Measurements from ENCODE around the gene RIN1. TPM values are rescaled to one million over a fixed set of nuclear protein-coding genes. Genes with fewer than 3 reads are reported as not detected.
"Not testable (repeated sequence)": the region's sequence is repeated elsewhere in the genome, so short reads cannot be mapped to it uniquely, and the experiment has no call there.

The RIN1 gene
- total RNA-seq, 1 experiment from 2014 or later, result 1.2 TPM

DNA sequence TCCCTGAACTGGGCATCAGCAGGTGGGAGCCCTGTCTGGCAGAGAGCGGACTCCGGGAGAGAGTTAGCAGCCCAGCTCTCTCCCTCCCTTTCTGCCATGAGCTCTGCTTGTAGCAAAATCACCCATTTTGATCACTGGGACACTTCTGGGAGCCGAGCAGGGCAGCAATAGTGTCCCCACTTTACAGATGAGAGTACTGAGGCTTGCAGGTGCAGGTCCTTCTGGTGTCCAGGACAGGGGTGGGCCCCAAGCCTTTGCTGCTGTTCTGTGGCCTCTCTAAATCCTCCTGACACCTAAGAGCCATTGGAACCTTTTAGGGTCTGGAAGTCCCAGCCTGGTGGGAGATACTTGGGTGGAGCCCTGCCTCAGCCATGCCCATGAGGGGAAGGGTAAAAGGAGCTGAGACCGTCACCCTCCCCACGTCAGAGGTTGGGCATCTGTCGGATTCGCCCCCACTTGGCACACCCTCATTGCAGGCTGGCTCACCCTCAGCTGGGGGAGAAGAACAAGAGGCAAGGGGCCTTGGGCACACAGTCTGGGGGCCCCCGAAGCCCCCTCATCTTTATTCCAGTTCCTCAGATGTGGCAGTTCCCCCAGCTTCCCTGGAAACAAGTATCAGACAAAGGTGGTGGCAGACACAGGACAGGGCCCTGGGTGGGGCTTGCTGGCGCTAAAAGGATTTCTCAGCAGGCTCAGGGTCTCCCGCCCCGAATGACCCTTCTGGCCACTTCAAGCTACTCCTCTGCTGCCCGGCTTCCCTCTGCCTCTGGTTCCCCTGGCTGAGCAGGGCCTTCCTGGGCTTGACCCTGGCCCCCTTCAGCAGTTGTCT lies 4.5 kb downstream of the RIN1 start:
- Histone ChIP-seq H3K27ac (no peak overlapping the region), H3K36me3 (no peaks in the 10 kb centered on the region), H3K4me1 (peaks cover 10% of the 10 kb centered on the region), H3K27me3 (no peaks in the 10 kb centered on the region), H3K4me3 (no peak overlapping the region), H3K9me3 (replicated peaks) (no peaks in the 10 kb centered on the region)
- no peak for DNase-seq

DNA sequence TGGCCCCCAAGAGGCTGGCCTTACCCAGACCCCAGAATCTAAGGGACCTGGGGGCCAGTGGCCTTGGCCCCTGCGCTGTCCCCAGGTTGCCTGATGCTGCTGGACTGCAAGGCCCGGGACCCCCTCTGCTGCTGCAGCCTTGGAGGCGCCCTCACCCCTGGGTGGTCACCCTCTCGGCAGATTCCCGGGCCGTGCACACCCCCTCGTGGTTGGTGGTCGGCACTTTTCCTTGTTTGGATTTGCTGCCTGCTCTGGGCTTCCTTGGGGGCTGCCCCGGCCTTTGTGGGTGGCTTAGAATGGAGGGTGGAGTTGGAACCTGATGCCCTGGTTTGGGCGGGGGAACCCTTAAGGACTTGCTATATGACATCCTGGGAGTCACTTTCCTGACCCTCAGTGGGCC lies 5.3 kb downstream of the RIN1 start:
- DNase-seq, result peak in 1 of 2 experiments; percentile 26
- Histone ChIP-seq H3K36me3 (no peaks in the 10 kb centered on the region), H3K27ac (no peak overlapping the region)

DNA sequence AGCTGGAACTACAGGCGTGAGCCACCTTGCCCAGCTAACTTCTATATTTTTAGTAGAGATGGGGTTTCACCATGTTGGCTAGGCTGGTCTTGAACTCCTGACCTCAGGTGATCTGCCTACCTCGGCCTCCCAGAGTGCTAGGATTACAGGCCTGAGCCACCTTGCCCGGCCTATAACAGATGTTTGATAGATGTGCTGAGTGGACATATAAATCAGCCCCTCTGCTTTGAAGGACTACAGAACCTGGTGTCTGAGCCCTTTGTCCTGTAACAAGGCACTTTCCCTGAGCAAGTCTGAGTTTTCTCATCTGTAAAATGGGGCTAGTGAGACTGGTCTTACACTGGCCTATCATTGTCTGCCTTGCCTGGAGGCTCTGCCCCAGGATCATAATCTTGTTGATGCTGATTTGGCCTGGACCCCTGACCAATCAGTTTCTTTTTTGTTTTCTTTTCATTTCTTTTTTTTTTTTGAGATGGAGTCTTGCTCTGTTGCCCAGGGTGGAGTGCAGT lies 7.0 kb downstream of the RIN1 start:
- no peak overlapping the region for H3K27ac ChIP-seq
- H3K9me3 ChIP-seq (replicated peaks), result no peaks in the 10 kb centered on the region
- peaks cover 7% of the 10 kb centered on the region; the same call in 1 of the 2 replicates for H3K4me1 ChIP-seq
- no peak overlapping the region for H3K4me3 ChIP-seq
- no peaks in the 10 kb centered on the region for H3K36me3 ChIP-seq
- no peaks in the 10 kb centered on the region for H3K27me3 ChIP-seq
- DNase-seq, result no peak

More for the DNA sequence above, 5.3 kb downstream of the RIN1 start:
- Histone ChIP-seq H3K27me3 (no peaks in the 10 kb centered on the region), H3K4me3 (no peak overlapping the region), H3K9me3 (replicated peaks) (no peaks in the 10 kb centered on the region), H3K4me1 (peaks cover 7% of the 10 kb centered on the region; the same call in 1 of the 2 replicates)

DNA sequence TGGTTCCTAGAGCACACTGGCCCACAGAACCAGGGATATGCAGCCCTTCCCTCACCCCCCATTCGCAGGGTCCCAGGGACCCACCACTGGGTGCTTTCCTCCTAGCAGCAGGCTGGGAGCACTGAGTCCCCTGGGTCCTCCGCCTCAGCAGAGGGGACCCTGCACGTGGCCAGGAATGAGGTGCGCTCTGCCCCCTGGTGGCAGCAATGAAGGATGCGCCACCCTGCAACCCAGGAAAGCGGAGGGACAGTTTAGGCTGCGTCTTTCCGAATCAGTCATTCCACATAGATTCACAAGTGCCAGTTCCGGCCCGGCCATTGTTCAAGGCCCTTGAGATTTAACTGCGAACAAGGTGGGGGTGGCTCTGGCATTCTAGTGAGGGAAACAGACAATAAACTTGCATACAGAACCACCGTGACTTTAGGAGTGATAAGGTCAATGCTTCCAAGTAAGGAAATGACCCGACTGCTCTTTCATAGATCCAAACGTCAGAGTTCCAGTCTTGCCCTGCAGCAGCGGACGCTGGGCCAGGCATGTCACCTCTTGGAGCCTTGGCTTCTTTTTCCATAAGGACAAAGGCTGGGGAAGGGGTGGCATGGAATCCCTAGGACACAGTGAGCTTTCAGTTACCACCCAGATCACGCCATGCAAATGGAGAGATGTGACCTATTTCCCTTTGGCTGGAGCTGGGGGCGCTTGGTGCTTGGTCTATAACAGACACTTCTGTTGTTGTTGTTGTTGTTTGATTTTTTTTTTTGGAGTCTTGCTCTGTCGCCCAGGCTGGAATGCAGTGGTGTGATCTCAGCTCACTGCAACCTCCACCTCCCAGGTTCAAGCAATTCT lies 7.7 kb downstream of the RIN1 start:
- Histone ChIP-seq H3K9me3 (replicated peaks) (no peaks in the 10 kb centered on the region), H3K36me3 (no peaks in the 10 kb centered on the region), H3K4me1 (peaks cover 7% of the 10 kb centered on the region; the same call in 1 of the 2 replicates), H3K4me3 (no peak overlapping the region), H3K27ac (no peak overlapping the region), H3K27me3 (no peaks in the 10 kb centered on the region)
- DNase-seq, result peak; percentile 70 to 81

DNA sequence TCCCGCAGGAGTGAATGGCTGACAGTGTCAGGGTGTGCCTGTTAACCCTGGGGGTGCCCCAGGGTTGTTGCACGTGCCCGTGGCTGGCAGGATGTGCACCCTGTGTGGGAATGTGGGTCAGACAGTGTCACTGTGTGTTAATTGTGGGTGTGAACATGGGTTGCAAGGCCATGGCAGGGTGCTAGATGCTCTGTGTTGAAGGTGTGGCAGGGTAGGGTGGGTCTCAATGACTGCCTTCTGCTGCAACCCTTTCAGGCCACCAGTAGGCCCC lies 8.3 kb downstream of the RIN1 start:
- no peak for DNase-seq
- H3K27ac ChIP-seq, result no peak overlapping the region
- peaks cover 7% of the 10 kb centered on the region; the same call in 1 of the 2 replicates for H3K4me1 ChIP-seq
- no peaks in the 10 kb centered on the region for H3K36me3 ChIP-seq
- H3K9me3 ChIP-seq (replicated peaks), result no peaks in the 10 kb centered on the region
- H3K27me3 ChIP-seq, result no peaks in the 10 kb centered on the region
- no peak overlapping the region for H3K4me3 ChIP-seq

DNA sequence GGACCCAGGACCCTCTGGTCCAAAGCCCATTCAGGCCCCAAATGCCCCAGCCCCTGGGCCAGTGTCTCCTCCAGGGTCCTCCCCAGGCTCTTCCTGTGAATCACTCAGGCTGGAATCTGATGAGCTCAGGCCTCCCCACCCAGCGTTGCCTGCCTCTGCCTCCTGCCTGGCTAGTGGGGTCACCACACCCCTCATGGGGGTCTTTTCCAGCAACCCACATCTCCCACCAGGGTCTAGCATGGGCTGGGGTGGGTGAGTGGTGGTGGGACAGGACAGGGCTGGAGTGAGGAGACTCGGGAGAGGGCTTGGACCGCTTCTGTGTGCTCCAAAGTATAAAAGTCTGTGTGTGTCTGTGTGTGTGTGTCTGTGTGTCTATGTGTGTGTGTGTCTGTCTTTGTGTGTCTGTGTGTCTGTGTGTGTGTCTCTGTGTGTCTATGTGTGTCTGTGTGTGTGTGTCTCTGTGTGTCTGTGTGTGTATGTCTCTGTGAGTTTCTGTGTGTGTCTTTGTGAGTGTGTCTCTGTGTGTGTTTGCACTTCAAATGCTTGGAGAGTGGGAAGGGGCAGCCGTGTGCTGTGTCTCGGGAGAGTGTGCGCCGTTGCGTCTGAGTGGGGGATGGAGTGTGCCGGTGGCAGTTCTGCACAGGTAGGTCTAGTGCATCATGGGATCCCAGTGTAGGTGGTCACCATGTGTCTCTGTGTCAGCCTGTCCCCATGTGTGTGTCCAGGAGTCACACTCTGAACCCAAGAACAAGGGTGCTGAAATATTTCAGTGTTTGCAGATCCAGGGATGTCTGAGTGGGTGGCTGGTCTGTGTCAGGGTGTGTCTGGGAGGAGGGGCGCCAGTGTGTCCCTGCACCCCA lies 8.8 kb downstream of the RIN1 start:
- Histone ChIP-seq H3K4me1 (peaks cover 7% of the 10 kb centered on the region; the same call in 1 of the 2 replicates), H3K27ac (no peak overlapping the region; the same call in 1 of the 2 replicates), H3K27me3 (no peaks in the 10 kb centered on the region), H3K36me3 (no peaks in the 10 kb centered on the region), H3K9me3 (replicated peaks) (no peaks in the 10 kb centered on the region), H3K4me3 (no peak overlapping the region)
- DNase-seq, result no peak

DNA sequence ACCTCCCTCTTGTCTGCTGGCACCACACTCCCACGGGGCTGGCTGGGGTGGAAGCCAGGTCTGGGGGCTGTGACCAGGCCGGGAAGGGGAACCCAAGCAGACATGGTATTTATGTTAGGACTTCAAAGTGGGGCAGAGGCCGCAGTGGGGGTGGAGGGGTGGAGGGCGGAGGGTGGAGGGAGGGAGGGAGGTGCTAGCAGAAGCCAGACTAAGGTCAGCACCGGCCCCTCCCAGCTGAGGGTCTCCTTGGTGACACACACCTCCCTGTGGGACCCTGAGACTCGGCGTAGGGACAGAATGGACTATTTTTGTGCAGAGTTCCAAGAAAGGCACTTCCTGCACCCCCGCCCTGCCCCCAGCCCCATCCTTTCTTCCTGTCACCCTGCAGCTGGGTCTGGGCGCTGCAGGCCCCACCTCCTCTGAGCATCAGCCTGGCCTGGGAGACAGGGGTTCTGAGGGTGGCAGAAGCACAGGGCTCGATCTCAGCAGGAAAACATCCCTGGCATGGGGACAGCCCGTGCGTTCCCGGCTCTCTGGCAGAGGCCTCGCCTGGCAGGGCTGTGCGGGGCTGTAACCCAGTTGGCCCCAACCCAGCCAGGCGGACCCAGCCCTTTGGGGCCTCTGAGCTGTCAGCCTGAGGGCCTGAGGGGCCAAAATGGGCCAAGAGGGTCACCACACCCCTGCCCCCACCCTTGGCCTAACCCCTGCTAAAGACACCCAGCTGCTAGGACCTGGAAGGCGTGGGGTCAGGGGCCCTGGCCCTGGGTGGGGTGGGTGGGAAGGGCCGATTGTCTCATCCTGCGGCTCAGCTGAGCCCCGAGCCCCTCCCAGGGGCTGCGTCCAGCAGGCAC lies 9.7 kb downstream of the RIN1 start:
- no peak overlapping the region; the same call in 1 of the 2 replicates for H3K27ac ChIP-seq
- H3K27me3 ChIP-seq, result no peaks in the 10 kb centered on the region
- no peaks in the 10 kb centered on the region for H3K36me3 ChIP-seq
- H3K4me3 ChIP-seq, result no peak overlapping the region
- DNase-seq, result no peak
- peaks cover 7% of the 10 kb centered on the region; the same call in 1 of the 2 replicates for H3K4me1 ChIP-seq
- H3K9me3 ChIP-seq (replicated peaks), result no peaks in the 10 kb centered on the region

DNA sequence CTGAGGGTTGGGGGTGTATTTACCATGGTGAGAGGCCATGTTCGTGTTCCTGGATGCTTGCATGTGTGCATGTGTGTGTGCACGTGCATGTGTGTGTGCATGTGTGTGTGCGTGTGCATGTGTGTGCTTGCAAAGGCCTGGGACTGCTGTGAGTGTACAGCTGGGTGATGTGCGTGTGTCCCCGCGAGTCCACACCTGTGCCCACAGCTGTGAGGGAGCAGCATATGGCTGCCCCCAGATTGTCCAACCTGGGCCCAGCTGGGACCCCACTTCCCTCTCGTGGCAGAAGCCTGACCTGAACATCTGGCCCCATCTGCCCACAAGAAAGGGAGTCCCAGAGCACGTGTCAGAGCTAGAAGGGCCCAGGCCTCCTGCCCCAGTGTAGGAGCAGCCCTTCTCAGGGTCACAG lies 11.0 kb downstream of the RIN1 start:
- no peaks in the 10 kb centered on the region for H3K36me3 ChIP-seq
- DNase-seq, result no peak
- no peak overlapping the region for H3K27ac ChIP-seq
- no peaks in the 10 kb centered on the region for H3K27me3 ChIP-seq
- no peak overlapping the region for H3K4me3 ChIP-seq
- no peaks in the 10 kb centered on the region for H3K9me3 ChIP-seq (replicated peaks)
- H3K4me1 ChIP-seq, result peaks cover 7% of the 10 kb centered on the region; the same call in 1 of the 2 replicates

DNA sequence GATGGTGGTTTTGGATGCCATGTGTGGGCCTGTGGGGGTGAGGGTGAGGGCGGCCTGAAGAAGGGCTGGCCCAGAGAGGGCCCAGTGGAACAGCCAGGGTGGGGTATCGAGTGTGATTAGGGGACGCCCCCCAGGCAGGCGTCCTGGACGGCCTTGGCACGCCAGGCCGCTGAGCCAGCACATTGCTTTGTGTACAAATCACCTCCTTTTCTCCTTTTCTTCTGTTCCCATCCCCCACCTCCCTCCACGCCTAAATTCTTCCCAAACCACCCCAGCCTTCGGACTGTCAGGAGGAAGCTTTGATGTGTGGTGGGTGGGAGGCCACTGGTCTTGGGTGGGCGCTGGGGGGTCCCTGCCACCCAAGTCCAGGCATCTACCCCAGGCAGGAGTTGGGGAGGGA lies 11.6 kb downstream of the RIN1 start:
- no peaks in the 10 kb centered on the region for H3K9me3 ChIP-seq (replicated peaks)
- H3K4me1 ChIP-seq, result peaks cover 7% of the 10 kb centered on the region; the same call in 1 of the 2 replicates
- DNase-seq, result no peak
- no peaks in the 10 kb centered on the region for H3K27me3 ChIP-seq
- H3K4me3 ChIP-seq, result no peak overlapping the region
- no peaks in the 10 kb centered on the region for H3K36me3 ChIP-seq
- H3K27ac ChIP-seq, result no peak overlapping the region

DNA sequence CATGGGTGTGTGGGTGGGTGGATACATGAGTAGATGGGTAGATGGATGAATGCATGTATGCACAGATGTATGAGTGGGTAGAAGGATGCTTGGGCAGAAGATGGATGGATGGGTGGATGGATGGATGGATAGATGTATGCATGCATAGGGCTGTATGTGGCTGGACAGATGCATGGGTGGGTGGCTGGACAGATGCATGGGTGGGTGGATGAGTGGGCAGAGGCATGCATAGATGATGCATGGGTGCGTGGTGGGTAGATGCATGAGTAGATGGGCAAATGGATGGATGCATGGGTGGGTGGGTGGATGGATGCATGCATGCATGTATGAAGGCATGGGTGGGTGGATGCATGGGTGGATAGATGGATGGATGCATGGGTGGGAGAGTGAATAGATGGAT lies 12.6 kb downstream of the RIN1 start:
- no peaks in the 10 kb centered on the region for H3K36me3 ChIP-seq
- H3K4me1 ChIP-seq, result peaks cover 8% of the 10 kb centered on the region; the same call in 1 of the 2 replicates
- DNase-seq, result no peak
- no peak overlapping the region for H3K4me3 ChIP-seq
- no peaks in the 10 kb centered on the region for H3K9me3 ChIP-seq (replicated peaks)
- H3K27ac ChIP-seq, result no peak overlapping the region
- no peaks in the 10 kb centered on the region for H3K27me3 ChIP-seq

DNA sequence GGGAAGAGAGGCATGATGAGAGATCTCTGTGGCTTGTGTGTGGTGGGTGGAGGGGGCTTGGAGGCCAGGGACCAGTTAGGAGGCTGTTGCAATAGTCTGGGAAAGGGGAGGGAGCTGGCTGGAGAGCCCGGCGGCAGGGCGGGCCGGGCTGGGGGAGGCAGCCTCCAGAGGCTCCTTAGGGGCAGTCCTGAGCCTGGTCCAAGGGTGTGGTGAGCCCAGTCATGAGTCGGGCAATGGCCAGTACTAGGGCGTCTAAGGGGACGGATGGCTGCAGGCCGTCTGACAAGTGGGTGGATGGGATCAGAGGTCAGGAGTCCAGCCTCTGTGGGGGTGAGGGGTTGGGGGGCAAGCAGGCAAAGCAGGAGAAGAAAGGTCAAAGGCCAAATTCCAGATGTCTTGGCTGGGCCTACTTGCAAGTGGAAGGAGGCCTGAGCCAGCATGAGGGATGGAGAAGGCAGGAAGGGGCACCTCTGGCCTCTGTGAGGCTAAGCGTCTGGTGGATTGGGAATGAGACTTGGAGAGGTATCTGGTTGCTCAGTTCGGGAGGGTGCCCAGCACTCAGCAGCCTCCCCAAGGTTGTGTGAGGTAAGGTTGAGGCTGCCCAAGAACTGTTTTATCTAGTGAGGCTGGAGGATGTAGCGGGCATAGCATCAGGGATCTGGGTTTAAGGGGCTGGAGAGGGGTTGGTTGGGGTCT lies 13.4 kb downstream of the RIN1 start:
- Histone ChIP-seq H3K4me1 (peaks cover 15% of the 10 kb centered on the region), H3K27ac (no peak overlapping the region), H3K27me3 (no peaks in the 10 kb centered on the region), H3K9me3 (replicated peaks) (no peaks in the 10 kb centered on the region), H3K36me3 (no peaks in the 10 kb centered on the region), H3K4me3 (no peak overlapping the region)
- no peak for DNase-seq

DNA sequence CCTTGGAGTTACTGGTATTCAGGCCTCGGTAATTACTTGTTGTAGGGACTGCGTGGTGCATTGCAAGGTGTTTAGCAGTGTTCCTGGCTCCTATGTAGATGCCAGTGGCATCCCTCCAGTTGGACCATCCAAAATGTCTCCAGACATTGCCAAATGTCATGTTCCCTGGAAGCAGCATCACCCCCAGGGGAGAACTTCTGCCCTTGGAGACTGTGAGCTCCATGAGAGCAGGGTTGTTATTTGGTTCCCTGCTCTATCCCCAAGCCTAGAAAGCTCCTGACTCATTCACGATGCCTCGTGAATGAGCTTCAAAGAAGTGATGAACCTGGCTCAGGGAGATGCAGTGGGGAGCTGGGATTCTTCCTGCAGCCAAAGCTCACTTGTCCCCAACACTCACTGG lies 14.6 kb downstream of the RIN1 start:
- Histone ChIP-seq H3K27ac (no peak overlapping the region), H3K4me3 (no peak overlapping the region), H3K27me3 (no peaks in the 10 kb centered on the region), H3K9me3 (replicated peaks) (no peaks in the 10 kb centered on the region), H3K36me3 (no peaks in the 10 kb centered on the region), H3K4me1 (peaks cover 13% of the 10 kb centered on the region)
- DNase-seq, result no peak

DNA sequence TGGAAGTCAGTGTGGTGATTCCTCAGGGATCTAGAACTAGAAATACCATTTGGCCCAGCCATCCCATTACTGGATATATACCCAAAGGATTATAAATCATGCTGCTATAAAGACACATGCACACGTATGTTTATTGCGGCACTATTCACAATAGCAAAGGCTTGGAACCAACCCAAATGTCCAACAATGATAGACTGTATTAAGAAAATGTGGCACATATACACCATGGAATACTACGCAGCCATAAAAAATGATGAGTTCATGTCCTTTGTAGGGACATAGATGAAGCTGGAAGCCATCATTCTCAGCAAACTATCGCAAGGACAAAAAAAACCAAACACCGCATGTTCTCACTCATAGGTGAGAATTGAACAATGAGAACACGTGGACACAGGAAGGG lies 15.5 kb downstream of the RIN1 start:
- not testable (repeated sequence) for H3K27ac ChIP-seq; DNase-seq; H3K36me3 ChIP-seq; H3K9me3 ChIP-seq (replicated peaks); H3K27me3 ChIP-seq; H3K4me3 ChIP-seq
- peaks cover 11% of the 10 kb centered on the region for H3K4me1 ChIP-seq
